ENCODE data around the gene DERA. TPM values are rescaled to one million over a fixed set of nuclear protein-coding genes. Genes with fewer than 3 reads are reported as not detected.

DERA gene
- total RNA-seq, 4 donors from 2014 or later: 30.2 to 43.4 (median 36.7) TPM

GRCh38 chr12:16016748-16017147, 105.6 kb downstream of the DERA start:
- intact Hi-C loops (cut with DNase I; ENCODE audit: low total_unique reads): no loop called here
- no peak overlapping the region for H3K4me3 ChIP-seq (ENCODE audit: low read depth, poor library complexity, severe bottlenecking)
- WGBS, 2 donors: 94 to 99% methylated on average over 3 of the region's 3 CpGs
- TF ChIP-seq POLR2A (IDR thresholded peaks at IDR 0.05): no peak
- TF ChIP-seq CTCF (IDR thresholded peaks at IDR 0.05): no peak
- no peak for DNase-seq (ENCODE audit: low spot score in 2 of 2)

GRCh38 chr12:16018306-16018705, 107.2 kb downstream of the DERA start:
- TF ChIP-seq CTCF (IDR thresholded peaks at IDR 0.05): no peak
- no peak for TF ChIP-seq POLR2A (IDR thresholded peaks at IDR 0.05)
- no peak for DNase-seq (ENCODE audit: low spot score in 2 of 2)
- no peak overlapping the region for H3K4me3 ChIP-seq (ENCODE audit: low read depth, poor library complexity, severe bottlenecking)
- 94 to 95% methylated on average over 2 of the region's 2 CpGs for WGBS, 2 donors
- intact Hi-C loops (cut with DNase I; ENCODE audit: low total_unique reads): no loop called here

- TF ChIP-seq CTCF (IDR thresholded peaks at IDR 0.05) (no peak), POLR2A (IDR thresholded peaks at IDR 0.05) (no peak)
- intact Hi-C loops (cut with DNase I; ENCODE audit: low total_unique reads): no loop called here
- no peak overlapping the region for H3K4me3 ChIP-seq (ENCODE audit: low read depth, poor library complexity, severe bottlenecking)
- no peak for DNase-seq (ENCODE audit: low spot score in 2 of 2)
Measured at GRCh38 chr12:16019136-16019535, 108.0 kb downstream of the DERA start.

- WGBS, 2 donors: 94 to 100% methylated on average over 2 of the region's 2 CpGs
- intact Hi-C loops (cut with DNase I; ENCODE audit: low total_unique reads): no loop called here
- H3K4me3 ChIP-seq (ENCODE audit: low read depth, poor library complexity, severe bottlenecking): no peak overlapping the region
- TF ChIP-seq CTCF (IDR thresholded peaks at IDR 0.05): no peak
- no peak for TF ChIP-seq POLR2A (IDR thresholded peaks at IDR 0.05)
- DNase-seq (ENCODE audit: low spot score in 2 of 2): no peak
Measured at GRCh38 chr12:16020031-16020430, 108.9 kb downstream of the DERA start.

- TF ChIP-seq POLR2A (IDR thresholded peaks at IDR 0.05): no peak
- TF ChIP-seq CTCF (IDR thresholded peaks at IDR 0.05): no peak
- intact Hi-C loops (cut with DNase I; ENCODE audit: low total_unique reads): no loop called here
- 90 to 100% methylated on average over 1 of the region's 1 CpG for WGBS, 2 donors
Measured at GRCh38 chr12:16021026-16021425, 109.9 kb downstream of the DERA start.

GRCh38 chr12:16021676-16022075, 110.5 kb downstream of the DERA start:
- intact Hi-C loops (cut with DNase I; ENCODE audit: low total_unique reads): no loop called here
- TF ChIP-seq POLR2A (IDR thresholded peaks at IDR 0.05) (no peak), CTCF (IDR thresholded peaks at IDR 0.05) (no peak)
- H3K4me3 ChIP-seq (ENCODE audit: low read depth, poor library complexity, severe bottlenecking): no peak overlapping the region
- WGBS, 2 donors: 96 to 97% methylated on average over 2 of the region's 2 CpGs
- no peak for DNase-seq (ENCODE audit: low spot score in 2 of 2)

More at GRCh38 chr12:16021026-16021425, 109.9 kb downstream of the DERA start:
- no peak for DNase-seq (ENCODE audit: low spot score in 2 of 2)
- no peak overlapping the region for H3K4me3 ChIP-seq (ENCODE audit: low read depth, poor library complexity, severe bottlenecking)
